HepG2 (cell line): ENCODE measurements around the gene SEZ6. TPM values are rescaled to one million over a fixed set of nuclear protein-coding genes. Genes with fewer than 3 reads are reported as not detected.
A peak's percentile ranks its signal among the peaks of the same experiment; 100 is the strongest.

Source experiments
- ATAC-seq: fragments of 200-7000 bp; cut with Tn5 transposase; 3 replicates; pipeline ENCODE4 v1.9.1; 2020; ENCODE audit warnings: mild to moderate bottlenecking, moderate library complexity
- BruUV-seq: library from RNA; stranded (reverse); fragments of 400-500 nt; replicated peaks from 2 replicates; lab custom pipeline; 2021; lab: Mats Ljungman, UMichigan
- CTCF ChIA-PET: fragments of 300-600 bp; formaldehyde crosslinking; extraction: SDS; loops from one replicate; lab custom pipeline; 2021; ENCODE audit warnings: low total read pairs, inconsistent platforms, low intra/inter-chr PET ratio; lab: Yijun Ruan, JAX
- POLR2A ChIA-PET: fragments of 350-600 bp; sonication (Branson Sonifier 250); formaldehyde crosslinking; loops from one replicate; lab custom pipeline; 2020; ENCODE audit warnings: antibody characterized with exemption, inconsistent platforms; lab: Yijun Ruan, JAX
- DNase-seq: peaks from one replicate; pipeline ENCODE4 v3.0.0-alpha.2; 2015; ENCODE audit warnings: low spot score
- FAIRE-seq: peaks from 3 replicates; lab custom pipeline; 2011; peaks lifted over from hg19 to GRCh38; lab: Jason Lieb, UNC
- H2AFZ ChIP-seq: one replicate; pipeline ENCODE4 v1.6.1; 2011; ENCODE audit warnings: low read length, inconsistent platforms
- H3K27ac ChIP-seq: fragments of 300-600 bp; 3 replicates; pipeline ENCODE4 v1.8.0; 2011; ENCODE audit warnings: mixed run types, mild to moderate bottlenecking, mixed read lengths, low read length, inconsistent platforms; ENCODE audit not compliant: insufficient read depth; ENCODE audit errors: extremely low read length
- H3K27me3 ChIP-seq, 2 experiments: fragments of 200-600 bp in 1 of 2; 2 replicates in 1 of 2; 3 replicates in 1 of 2; pipeline versions ENCODE4 v1.6.0 to v1.8.0; 2011; ENCODE audit warnings: low read length in 2 of 2, mild to moderate bottlenecking in 2 of 2, moderate library complexity in 2 of 2, inconsistent platforms in 1 of 2; ENCODE audit not compliant: insufficient read depth in 2 of 2, control insufficient read depth in 1 of 2
- H3K36me3 ChIP-seq, 2 experiments: fragments of 200-600 bp in 1 of 2; replicated peaks in 1 of 2; 2 replicates in 1 of 2; 3 replicates in 1 of 2; pipeline versions ENCODE4 v1.5.1 to v1.8.0; 2011; ENCODE audit warnings: low read length in 2 of 2, inconsistent platforms in 1 of 2; ENCODE audit not compliant: insufficient read depth in 2 of 2, control insufficient read depth in 1 of 2
- H3K4me1 ChIP-seq: 2 replicates; pipeline ENCODE4 v1.5.1; 2012; ENCODE audit warnings: low read length, inconsistent platforms; ENCODE audit not compliant: insufficient read depth
- H3K4me2 ChIP-seq: 2 replicates; pipeline ENCODE4 v1.6.0; 2011; ENCODE audit warnings: low read depth, low read length, inconsistent platforms
- H3K4me3 ChIP-seq, 3 experiments: fragments of 200-600 bp in 1 of 3; sonication (generic), shearing (Covaris generic) in 1 of 3; replicated peaks in 1 of 3; 2 replicates each; pipeline ENCODE4 v1.5.1; 2011 to 2016; ENCODE audit warnings: low read length in 3 of 3, inconsistent platforms in 2 of 3, low read depth in 2 of 3, mild to moderate bottlenecking in 2 of 3, control low read depth in 1 of 3, mixed read lengths in 1 of 3; ENCODE audit not compliant: insufficient read depth in 1 of 3
- H3K79me2 ChIP-seq: one replicate; pipeline ENCODE4 v1.6.1; 2011; ENCODE audit warnings: low read length, inconsistent platforms; ENCODE audit not compliant: insufficient read depth
- H3K9ac ChIP-seq: 2 replicates; pipeline ENCODE4 v1.6.0; 2011; ENCODE audit warnings: mild to moderate bottlenecking, low read depth, low read length, inconsistent platforms; ENCODE audit not compliant: insufficient read depth
- H3K9me3 ChIP-seq: 2 replicates; pipeline ENCODE4 v1.5.1; 2012; ENCODE audit warnings: mild to moderate bottlenecking, low read length
- H4K20me1 ChIP-seq: 2 replicates; pipeline ENCODE4 v1.6.0; 2011; ENCODE audit warnings: inconsistent platforms, mild to moderate bottlenecking, low read length, moderate library complexity; ENCODE audit not compliant: insufficient read depth
- ZFP82 ChIP-seq: sonication (generic); formaldehyde crosslinking; IDR thresholded peaks from 2 replicates; pipeline ENCODE4 v1.5.1; 2020; ENCODE audit warnings: mild to moderate bottlenecking, missing genetic modification reagents, borderline replicate concordance
- WGBS: methylation state at CpG from one replicate; pipeline ENCODE4 v1.1.6; 2017; ENCODE audit warnings: low lambda C conversion rate; 5-methylcytosine and 5-hydroxymethylcytosine counted together
- in situ Hi-C: cut with HindIII; loops from 2 replicates; pipeline ENCODE4 v1.10.0; 2017; ENCODE audit warnings: low pct_unique_long_range_greater_than_20kb; ENCODE audit not compliant: extremely low pct_ligation_motif_present
- intact Hi-C: fragments of 100-400 bp; cut with micrococcal nuclease; formaldehyde crosslinking; loops from one replicate; pipeline ENCODE4 v1.10.0; 2022; ENCODE audit not compliant: unreplicated experiment
- polyA plus RNA-seq, 8 experiments: library from polyadenylated mRNA; depleted of rRNA in 3 of 8; stranded (reverse) in 7 of 8; unstranded in 1 of 8; fragments of >200 nt; fragmentation: Illumina TruSeq in 4 of 8; extraction: Trizol in 4 of 8; gene quantifications; 2 replicates each; pipeline versions ENCODE4 v1.2.1 to v1.2.3, GENCODE V29; 2011 to 2016; ENCODE audit warnings: low read depth in 4 of 8, missing spikeins in 1 of 8, mixed read lengths in 1 of 8; ENCODE audit not compliant: insufficient read depth in 1 of 8
- total RNA-seq, 5 experiments: library from RNA; depleted of rRNA; stranded (reverse); fragments of >200 nt; fragmentation: Illumina TruSeq; extraction: Trizol; gene quantifications; 2 replicates each; pipeline ENCODE4 v1.2.3, GENCODE V29; 2016; ENCODE audit warnings: low read depth in 1 of 5
- TF ChIP-seq, protein P1 (sequence below): sonication (generic); formaldehyde crosslinking; IDR thresholded peaks from 2 replicates; pipeline ENCODE4 v1.9.0; 2021; ENCODE audit warnings: missing genetic modification reagents, borderline replicate concordance
- TF ChIP-seq, protein P2 (sequence below): sonication (generic); formaldehyde crosslinking; IDR thresholded peaks from 2 replicates; pipeline ENCODE4 v1.4.0; 2020; ENCODE audit warnings: low read depth, missing genetic modification reagents
- TF ChIP-seq, protein P3 (sequence below): sonication (generic); formaldehyde crosslinking; IDR thresholded peaks from 2 replicates; pipeline ENCODE4 v1.4.0; 2020; ENCODE audit warnings: missing genetic modification reagents; ENCODE audit errors: not compliant biosample characterization
- TF ChIP-seq, protein P4 (sequence below): sonication (generic); formaldehyde crosslinking; IDR thresholded peaks from 2 replicates; pipeline ENCODE4 v1.5.0; 2020; ENCODE audit warnings: missing genetic modification reagents
- TF ChIP-seq, protein P5 (sequence below): sonication (generic); formaldehyde crosslinking; IDR thresholded peaks from 2 replicates; pipeline ENCODE4 v1.4.0; 2020; ENCODE audit warnings: missing genetic modification reagents, low read depth, mild to moderate bottlenecking, borderline replicate concordance

The SEZ6 gene
- total and polyA plus RNA-seq, 2 of the 13 experiments (the other 11 are each of a cell fraction or from before 2014, with no cell fraction given): not detected

DNA sequence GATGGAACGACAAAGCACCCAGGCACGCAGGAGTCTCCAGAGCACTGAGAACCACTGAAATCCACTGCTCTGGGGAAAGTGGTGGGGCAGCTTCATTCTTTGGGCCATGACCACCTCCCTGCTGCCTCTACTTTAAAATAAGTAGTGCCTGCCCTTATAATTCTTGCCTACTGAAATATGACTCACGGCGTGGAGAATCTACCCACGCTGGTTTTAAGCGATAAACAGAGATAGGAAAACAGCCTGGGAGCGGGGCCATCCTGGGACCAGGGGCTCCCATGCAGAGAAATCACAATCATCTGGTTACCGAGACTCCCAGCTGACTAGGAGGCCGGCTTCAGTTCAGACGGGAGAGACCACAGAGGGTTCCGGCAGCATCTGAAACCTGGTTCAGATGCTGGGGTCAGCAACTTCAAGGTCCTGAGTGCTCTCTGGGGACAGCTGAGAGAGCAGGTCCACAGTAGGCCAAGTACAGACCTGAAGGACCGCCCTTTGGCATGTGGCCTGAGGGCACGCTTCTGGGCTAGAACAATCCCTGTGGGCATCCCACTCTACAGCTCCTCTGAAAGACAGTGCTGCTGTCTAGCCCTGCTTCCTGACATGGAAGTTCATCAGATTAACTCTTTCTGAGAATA lies 94.3 kb downstream of the SEZ6 start (continued):
- TF ChIP-seq, protein P1, sequence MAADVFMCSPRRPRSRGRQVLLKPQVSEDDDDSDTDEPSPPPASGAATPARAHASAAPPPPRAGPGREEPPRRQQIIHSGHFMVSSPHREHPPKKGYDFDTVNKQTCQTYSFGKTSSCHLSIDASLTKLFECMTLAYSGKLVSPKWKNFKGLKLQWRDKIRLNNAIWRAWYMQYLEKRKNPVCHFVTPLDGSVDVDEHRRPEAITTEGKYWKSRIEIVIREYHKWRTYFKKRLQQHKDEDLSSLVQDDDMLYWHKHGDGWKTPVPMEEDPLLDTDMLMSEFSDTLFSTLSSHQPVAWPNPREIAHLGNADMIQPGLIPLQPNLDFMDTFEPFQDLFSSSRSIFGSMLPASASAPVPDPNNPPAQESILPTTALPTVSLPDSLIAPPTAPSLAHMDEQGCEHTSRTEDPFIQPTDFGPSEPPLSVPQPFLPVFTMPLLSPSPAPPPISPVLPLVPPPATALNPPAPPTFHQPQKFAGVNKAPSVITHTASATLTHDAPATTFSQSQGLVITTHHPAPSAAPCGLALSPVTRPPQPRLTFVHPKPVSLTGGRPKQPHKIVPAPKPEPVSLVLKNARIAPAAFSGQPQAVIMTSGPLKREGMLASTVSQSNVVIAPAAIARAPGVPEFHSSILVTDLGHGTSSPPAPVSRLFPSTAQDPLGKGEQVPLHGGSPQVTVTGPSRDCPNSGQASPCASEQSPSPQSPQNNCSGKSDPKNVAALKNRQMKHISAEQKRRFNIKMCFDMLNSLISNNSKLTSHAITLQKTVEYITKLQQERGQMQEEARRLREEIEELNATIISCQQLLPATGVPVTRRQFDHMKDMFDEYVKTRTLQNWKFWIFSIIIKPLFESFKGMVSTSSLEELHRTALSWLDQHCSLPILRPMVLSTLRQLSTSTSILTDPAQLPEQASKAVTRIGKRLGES (CRISPR knock-in tag): no peak
- no peak for TF ChIP-seq ZFP82 (CRISPR knock-in tag)
- TF ChIP-seq, all 625 proteins: peak for 0

DNA sequence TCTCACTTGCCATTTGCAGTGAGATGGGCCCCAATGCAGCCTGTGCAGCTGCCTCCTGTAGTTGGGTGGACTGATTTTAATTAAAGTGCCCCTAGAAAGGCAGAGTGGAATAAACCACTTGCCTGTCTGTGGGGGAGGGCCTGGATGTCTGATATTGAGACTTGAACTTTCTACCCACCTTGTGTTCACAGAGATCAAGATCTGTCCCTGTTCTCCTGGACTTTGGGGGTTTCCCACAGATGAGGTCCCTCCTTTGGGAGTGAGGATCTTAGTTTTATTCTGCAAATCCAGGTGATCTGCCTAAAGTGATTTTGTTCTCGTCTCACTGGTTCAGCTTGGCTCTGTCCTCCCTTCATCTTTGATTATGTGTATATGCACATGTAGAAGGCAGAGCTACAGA lies 95.3 kb downstream of the SEZ6 start:
- H3K4me1 ChIP-seq: peaks cover 61% of the 10 kb centered on the region
- peaks cover 32 to 85% of the 10 kb centered on the region in 2 experiments for H3K36me3 ChIP-seq
- no peaks in the 10 kb centered on the region for H3K79me2 ChIP-seq
- no peak overlapping the region for H3K4me2 ChIP-seq
- no TSS peak for BruUV-seq
- ChIA-PET CTCF (no interaction called here), POLR2A (no interaction called here)
- H2AFZ ChIP-seq: no peak overlapping the region
- intact Hi-C loops: no loop called here
- no peaks in the 10 kb centered on the region for H3K27me3 ChIP-seq
- WGBS: 100% methylated on average over 1 of the region's 1 CpG
- DNase-seq: no peak
- no peak overlapping the region for H3K9ac ChIP-seq
- H4K20me1 ChIP-seq: peaks cover 4% of the 10 kb centered on the region; the same call in 1 of the 2 replicates
- no peak overlapping the region for H3K4me3 ChIP-seq
- ATAC-seq: no peak
- FAIRE-seq: no peak
- no peak overlapping the region for H3K27ac ChIP-seq
- TF ChIP-seq, protein P2, sequence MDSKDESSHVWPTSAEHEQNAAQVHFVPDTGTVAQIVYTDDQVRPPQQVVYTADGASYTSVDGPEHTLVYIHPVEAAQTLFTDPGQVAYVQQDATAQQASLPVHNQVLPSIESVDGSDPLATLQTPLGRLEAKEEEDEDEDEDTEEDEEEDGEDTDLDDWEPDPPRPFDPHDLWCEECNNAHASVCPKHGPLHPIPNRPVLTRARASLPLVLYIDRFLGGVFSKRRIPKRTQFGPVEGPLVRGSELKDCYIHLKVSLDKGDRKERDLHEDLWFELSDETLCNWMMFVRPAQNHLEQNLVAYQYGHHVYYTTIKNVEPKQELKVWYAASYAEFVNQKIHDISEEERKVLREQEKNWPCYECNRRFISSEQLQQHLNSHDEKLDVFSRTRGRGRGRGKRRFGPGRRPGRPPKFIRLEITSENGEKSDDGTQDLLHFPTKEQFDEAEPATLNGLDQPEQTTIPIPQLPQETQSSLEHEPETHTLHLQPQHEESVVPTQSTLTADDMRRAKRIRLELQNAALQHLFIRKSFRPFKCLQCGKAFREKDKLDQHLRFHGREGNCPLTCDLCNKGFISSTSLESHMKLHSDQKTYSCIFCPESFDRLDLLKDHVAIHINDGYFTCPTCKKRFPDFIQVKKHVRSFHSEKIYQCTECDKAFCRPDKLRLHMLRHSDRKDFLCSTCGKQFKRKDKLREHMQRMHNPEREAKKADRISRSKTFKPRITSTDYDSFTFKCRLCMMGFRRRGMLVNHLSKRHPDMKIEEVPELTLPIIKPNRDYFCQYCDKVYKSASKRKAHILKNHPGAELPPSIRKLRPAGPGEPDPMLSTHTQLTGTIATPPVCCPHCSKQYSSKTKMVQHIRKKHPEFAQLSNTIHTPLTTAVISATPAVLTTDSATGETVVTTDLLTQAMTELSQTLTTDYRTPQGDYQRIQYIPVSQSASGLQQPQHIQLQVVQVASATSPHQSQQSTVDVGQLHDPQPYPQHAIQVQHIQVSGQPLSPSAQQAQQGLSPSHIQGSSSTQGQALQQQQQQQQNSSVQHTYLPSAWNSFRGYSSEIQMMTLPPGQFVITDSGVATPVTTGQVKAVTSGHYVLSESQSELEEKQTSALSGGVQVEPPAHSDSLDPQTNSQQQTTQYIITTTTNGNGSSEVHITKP (CRISPR knock-in tag): peak; percentile 47; the same call in 1 of the 2 replicates
- TF ChIP-seq, protein P3, sequence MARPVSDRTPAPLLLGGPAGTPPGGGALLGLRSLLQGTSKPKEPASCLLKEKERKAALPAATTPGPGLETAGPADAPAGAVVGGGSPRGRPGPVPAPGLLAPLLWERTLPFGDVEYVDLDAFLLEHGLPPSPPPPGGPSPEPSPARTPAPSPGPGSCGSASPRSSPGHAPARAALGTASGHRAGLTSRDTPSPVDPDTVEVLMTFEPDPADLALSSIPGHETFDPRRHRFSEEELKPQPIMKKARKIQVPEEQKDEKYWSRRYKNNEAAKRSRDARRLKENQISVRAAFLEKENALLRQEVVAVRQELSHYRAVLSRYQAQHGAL (CRISPR knock-in tag): no peak
- TF ChIP-seq, protein P4, sequence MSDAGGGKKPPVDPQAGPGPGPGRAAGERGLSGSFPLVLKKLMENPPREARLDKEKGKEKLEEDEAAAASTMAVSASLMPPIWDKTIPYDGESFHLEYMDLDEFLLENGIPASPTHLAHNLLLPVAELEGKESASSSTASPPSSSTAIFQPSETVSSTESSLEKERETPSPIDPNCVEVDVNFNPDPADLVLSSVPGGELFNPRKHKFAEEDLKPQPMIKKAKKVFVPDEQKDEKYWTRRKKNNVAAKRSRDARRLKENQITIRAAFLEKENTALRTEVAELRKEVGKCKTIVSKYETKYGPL (CRISPR knock-in tag): no peak
- TF ChIP-seq, protein P5, sequence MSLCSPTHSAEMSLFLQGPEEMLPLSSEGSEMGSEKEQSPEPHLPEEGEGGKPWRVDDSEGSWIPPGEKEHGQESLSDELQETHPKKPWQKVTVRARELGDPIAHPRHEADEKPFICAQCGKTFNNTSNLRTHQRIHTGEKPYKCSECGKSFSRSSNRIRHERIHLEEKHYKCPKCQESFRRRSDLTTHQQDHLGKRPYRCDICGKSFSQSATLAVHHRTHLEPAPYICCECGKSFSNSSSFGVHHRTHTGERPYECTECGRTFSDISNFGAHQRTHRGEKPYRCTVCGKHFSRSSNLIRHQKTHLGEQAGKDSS (CRISPR knock-in tag): no peak
- in situ Hi-C loops: loop anchor here (5.0 kb wide), 1 partner anchor 37 kb away; no protein-coding TSS in a partner anchor
- no peaks in the 10 kb centered on the region for H3K9me3 ChIP-seq
